HepG2 (cell line): ENCODE measurements around the gene TIMM17A. TPM values are rescaled to one million over a fixed set of nuclear protein-coding genes. Genes with fewer than 3 reads are reported as not detected.

Source experiments
- HMGA1 ChIP-seq: sonication (generic); formaldehyde crosslinking; conservative IDR thresholded peaks from 2 replicates; pipeline ENCODE4 v1.4.0; 2020; ENCODE audit warnings: missing genetic modification reagents
- IKZF4 ChIP-seq: sonication (generic); formaldehyde crosslinking; IDR thresholded peaks from 2 replicates; pipeline ENCODE4 v1.5.1; 2020; ENCODE audit warnings: borderline replicate concordance, mild to moderate bottlenecking, low read depth, missing genetic modification reagents; ENCODE audit errors: not compliant biosample characterization
- KLF6 ChIP-seq: IDR thresholded peaks from 2 replicates; pipeline ENCODE4 v1.8.0; 2016; ENCODE audit warnings: missing biosample characterization, missing genetic modification reagents
- PITX1 ChIP-seq: sonication (generic); formaldehyde crosslinking; IDR thresholded peaks from 2 replicates; pipeline ENCODE4 v1.5.1; 2020; ENCODE audit warnings: mild to moderate bottlenecking, missing genetic modification reagents
- POLR2A ChIP-seq, 2 experiments: IDR thresholded peaks; 2 replicates each; pipeline ENCODE4 v1.6.1; 2011; ENCODE audit warnings: low read depth in 2 of 2, low read length in 2 of 2, mild to moderate bottlenecking in 1 of 2, moderate library complexity in 1 of 2; ENCODE audit not compliant: insufficient read depth in 1 of 2
- SAFB2 ChIP-seq: sonication (generic); formaldehyde crosslinking; IDR thresholded peaks from 2 replicates; pipeline ENCODE4 v1.5.1; 2020; ENCODE audit warnings: missing genetic modification reagents, low read depth, mild to moderate bottlenecking, borderline replicate concordance
- SMAD1 ChIP-seq: sonication (generic); formaldehyde crosslinking; IDR thresholded peaks from 2 replicates; pipeline ENCODE4 v1.4.0; 2020; ENCODE audit warnings: missing genetic modification reagents, low read depth, mild to moderate bottlenecking, borderline replicate concordance
- ZKSCAN8 ChIP-seq: IDR thresholded peaks from 2 replicates; pipeline ENCODE4 v1.6.1; 2016; ENCODE audit warnings: borderline replicate concordance, missing genetic modification reagents, missing compliant biosample characterization
- ZNF543 ChIP-seq: sonication (generic); formaldehyde crosslinking; IDR thresholded peaks from 2 replicates; pipeline ENCODE4 v1.4.0; 2020; ENCODE audit warnings: mild to moderate bottlenecking, missing genetic modification reagents
- ZNF781 ChIP-seq: sonication (generic); formaldehyde crosslinking; IDR thresholded peaks from 2 replicates; pipeline ENCODE4 v1.5.1; 2020; ENCODE audit warnings: borderline replicate concordance, mild to moderate bottlenecking, missing genetic modification reagents; ENCODE audit errors: not compliant biosample characterization
- ZXDC ChIP-seq: sonication (generic); formaldehyde crosslinking; IDR thresholded peaks from 2 replicates; pipeline ENCODE4 v1.5.0; 2020; ENCODE audit warnings: mild to moderate bottlenecking, missing genetic modification reagents
- polyA plus RNA-seq, 8 experiments: library from polyadenylated mRNA; depleted of rRNA in 3 of 8; stranded (reverse) in 7 of 8; unstranded in 1 of 8; fragments of >200 nt; fragmentation: Illumina TruSeq in 4 of 8; extraction: Trizol in 4 of 8; gene quantifications; 2 replicates each; pipeline versions ENCODE4 v1.2.1 to v1.2.3, GENCODE V29; 2011 to 2016; ENCODE audit warnings: low read depth in 4 of 8, missing spikeins in 1 of 8, mixed read lengths in 1 of 8; ENCODE audit not compliant: insufficient read depth in 1 of 8
- total RNA-seq, 5 experiments: library from RNA; depleted of rRNA; stranded (reverse); fragments of >200 nt; fragmentation: Illumina TruSeq; extraction: Trizol; gene quantifications; 2 replicates each; pipeline ENCODE4 v1.2.3, GENCODE V29; 2016; ENCODE audit warnings: low read depth in 1 of 5
- TF ChIP-seq, protein P1 (sequence below): IDR thresholded peaks from 2 replicates; pipeline ENCODE4 v1.6.1; 2016; ENCODE audit warnings: mild to moderate bottlenecking, missing biosample characterization, missing genetic modification reagents
- TF ChIP-seq, protein P2 (sequence below): sonication (generic); formaldehyde crosslinking; IDR thresholded peaks from 2 replicates; pipeline ENCODE4 v1.4.0; 2020; ENCODE audit warnings: mild to moderate bottlenecking, missing genetic modification reagents

Gene TIMM17A
- total and polyA plus RNA-seq, 2 of the 13 experiments (the other 11 are each of a cell fraction or from before 2014, with no cell fraction given) = 50.8 to 97.8 TPM

DNA sequence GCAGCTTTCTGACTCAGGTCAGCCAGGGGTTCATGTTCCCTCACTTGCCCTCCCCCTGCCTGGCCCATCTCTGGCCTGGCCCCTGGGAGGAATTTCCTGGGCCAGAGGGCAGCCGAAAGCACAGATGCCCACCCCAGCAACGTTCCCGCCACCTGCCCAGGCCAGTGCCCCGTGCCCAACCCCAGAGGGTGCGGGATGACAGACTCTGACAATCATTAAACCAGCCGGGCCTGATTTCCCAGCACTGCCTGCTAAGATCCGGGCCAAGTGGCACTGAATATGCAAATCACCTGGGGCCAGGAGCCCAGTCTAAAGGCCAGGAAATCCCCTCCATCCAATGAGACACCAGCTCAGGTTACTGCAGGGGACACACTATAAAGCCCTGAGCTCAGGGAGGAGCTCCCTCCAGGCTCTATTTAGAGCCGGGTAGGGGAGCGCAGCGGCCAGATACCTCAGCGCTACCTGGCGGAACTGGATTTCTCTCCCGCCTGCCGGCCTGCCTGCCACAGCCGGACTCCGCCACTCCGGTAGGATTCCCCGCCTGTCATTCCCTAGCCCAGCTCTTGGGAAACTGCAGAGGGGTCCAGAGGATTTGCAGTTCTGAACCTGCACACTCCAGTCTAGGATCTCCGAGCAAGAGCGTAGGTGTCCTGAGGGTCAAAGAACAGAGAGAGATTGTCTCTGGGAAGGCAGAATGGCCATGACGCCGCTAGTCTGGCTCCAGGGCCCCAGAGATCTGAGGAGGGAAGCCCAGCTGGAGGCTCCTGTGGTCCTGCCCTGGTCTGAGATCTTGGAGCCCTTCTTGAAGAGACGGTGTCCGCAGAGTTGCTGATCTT lies 55.1 kb downstream of the TIMM17A start, which contains the start of gene ELF3 (continued):
- TF ChIP-seq ZNF781 = peak; percentile 78
- no peak for TF ChIP-seq IKZF4 (CRISPR knock-in tag)
- TF ChIP-seq, protein P1, sequence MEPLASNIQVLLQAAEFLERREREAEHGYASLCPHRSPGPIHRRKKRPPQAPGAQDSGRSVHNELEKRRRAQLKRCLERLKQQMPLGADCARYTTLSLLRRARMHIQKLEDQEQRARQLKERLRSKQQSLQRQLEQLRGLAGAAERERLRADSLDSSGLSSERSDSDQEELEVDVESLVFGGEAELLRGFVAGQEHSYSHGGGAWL (CRISPR knock-in tag) = peak; percentile 38; the same call in 1 of the 2 replicates
- peak; percentile 82; the same call in 1 of the 2 replicates for TF ChIP-seq ZKSCAN8
- peak; percentile 99 to 100 for TF ChIP-seq POLR2A (IDR thresholded peaks at IDR 0.05; ENCODE audit: insufficient read depth in 1 of 2, low read depth in 2 of 2, low read length in 2 of 2)
- TF ChIP-seq ZNF543 (CRISPR knock-in tag) = no peak
- TF ChIP-seq SAFB2 (CRISPR knock-in tag) = peak; percentile 67; the same call in 1 of the 2 replicates
- TF ChIP-seq ZXDC (CRISPR knock-in tag) = no peak
- peak; percentile 73; the same call in 1 of the 2 replicates for TF ChIP-seq PITX1
- 0 out of 2 replicates have a peak, but pooled peaks have one; percentile 4 for TF ChIP-seq SMAD1 (CRISPR knock-in tag)
- TF ChIP-seq, protein P2, sequence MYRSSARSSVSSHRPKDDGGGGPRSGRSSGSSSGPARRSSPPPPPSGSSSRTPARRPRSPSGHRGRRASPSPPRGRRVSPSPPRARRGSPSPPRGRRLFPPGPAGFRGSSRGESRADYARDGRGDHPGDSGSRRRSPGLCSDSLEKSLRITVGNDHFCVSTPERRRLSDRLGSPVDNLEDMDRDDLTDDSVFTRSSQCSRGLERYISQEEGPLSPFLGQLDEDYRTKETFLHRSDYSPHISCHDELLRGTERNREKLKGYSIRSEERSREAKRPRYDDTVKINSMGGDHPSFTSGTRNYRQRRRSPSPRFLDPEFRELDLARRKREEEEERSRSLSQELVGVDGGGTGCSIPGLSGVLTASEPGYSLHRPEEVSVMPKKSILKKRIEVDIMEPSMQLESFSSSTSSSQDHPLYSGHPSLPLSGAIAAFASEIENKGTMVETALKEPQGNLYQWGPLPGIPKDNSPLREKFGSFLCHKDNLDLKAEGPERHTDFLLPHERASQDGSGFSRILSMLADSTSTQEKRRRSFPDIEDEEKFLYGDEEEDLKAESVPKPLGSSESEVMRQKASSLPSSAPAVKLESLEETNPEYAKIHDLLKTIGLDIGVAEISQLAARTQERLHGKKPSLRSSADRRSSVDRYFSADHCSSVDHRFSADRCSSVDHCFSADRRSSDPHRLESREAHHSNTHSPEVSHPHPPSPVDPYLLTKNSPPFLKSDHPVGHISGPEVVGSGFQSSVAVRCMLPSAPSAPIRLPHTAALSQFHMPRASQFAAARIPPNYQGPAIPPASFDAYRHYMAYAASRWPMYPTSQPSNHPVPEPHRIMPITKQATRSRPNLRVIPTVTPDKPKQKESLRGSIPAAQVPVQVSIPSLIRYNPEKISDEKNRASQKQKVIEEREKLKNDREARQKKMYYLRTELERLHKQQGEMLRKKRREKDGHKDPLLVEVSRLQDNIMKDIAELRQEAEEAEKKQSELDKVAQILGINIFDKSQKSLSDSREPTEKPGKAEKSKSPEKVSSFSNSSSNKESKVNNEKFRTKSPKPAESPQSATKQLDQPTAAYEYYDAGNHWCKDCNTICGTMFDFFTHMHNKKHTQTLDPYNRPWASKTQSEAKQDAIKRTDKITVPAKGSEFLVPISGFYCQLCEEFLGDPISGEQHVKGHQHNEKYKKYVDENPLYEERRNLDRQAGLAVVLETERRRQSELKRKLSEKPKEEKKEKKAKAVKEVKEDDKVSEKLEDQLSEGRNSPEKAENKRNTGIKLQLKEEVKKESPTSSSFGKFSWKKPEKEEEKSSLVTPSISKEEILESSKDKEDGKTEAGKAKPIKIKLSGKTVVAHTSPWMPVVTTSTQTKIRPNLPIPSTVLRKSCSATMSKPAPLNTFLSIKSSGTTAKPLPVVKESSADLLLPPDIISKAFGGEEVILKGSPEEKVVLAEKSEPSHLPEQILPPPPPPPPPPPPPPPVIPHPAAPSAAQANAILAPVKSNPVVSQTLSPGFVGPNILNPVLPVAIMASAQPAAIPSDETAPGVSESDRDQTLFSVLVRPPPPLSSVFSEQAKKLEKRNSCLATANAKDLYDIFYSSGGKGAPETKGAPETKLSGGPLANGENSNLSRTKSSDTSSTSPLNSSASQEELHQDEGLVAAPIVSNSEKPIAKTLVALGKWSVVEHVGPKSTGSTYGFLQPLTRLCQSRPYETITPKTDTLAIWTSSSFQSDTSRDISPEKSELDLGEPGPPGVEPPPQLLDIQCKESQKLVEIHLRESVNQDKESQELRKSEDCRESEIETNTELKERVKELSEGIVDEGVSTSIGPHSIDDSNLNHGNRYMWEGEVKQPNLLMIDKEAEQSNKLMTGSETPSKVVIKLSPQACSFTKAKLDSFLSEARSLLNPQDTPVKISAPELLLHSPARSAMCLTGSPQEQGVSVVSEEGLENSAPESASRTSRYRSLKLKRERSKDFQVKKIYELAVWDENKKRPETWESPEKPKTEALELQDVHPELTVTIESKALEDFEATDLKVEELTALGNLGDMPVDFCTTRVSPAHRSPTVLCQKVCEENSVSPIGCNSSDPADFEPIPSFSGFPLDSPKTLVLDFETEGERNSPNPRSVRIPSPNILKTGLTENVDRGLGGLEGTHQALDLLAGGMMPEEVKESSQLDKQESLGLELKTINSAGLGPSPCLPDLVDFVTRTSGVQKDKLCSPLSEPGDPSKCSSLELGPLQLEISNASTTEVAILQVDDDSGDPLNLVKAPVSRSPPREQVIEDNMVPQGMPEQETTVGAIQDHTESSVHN (CRISPR knock-in tag) = peak; percentile 34; the same call in 1 of the 2 replicates
- TF ChIP-seq KLF6 (CRISPR knock-in tag) = peak; percentile 43; the same call in 1 of the 2 replicates
- TF ChIP-seq HMGA1 (CRISPR knock-in tag) = no peak
